Measurements from ENCODE around the gene CCT3.

The CCT3 gene

GRCh38 chr1:156319664-156320063, 18.4 kb downstream of the CCT3 start:
- no peak for DNase-seq

GRCh38 chr1:156316909-156317308, 21.2 kb downstream of the CCT3 start:
- DNase-seq: no peak

- no peak for DNase-seq
Measured at GRCh38 chr1:156310962-156311361, 27.1 kb downstream of the CCT3 start.

- DNase-seq: no peak
Measured at GRCh38 chr1:156308078-156308477, 30.0 kb downstream of the CCT3 start.

- DNase-seq: no peak
Measured at GRCh38 chr1:156305215-156305614, 32.9 kb downstream of the CCT3 start.

GRCh38 chr1:156303241-156303640, 34.9 kb downstream of the CCT3 start:
- no peak for DNase-seq

- no peak for DNase-seq
Measured at GRCh38 chr1:156298852-156299357, 39.2 kb downstream of the CCT3 start, which contains the start of gene VHLL. Gene VHLL (minus strand): TSS chr1:156299307. CDS start chr1:156299189, 118 bp downstream.

- no peak for DNase-seq
Measured at GRCh38 chr1:156295391-156295947, 42.6 kb downstream of the CCT3 start, which contains the start of gene GLMP. Gene GLMP (minus strand): TSS chr1:156295679. CDS start chr1:156295645, 34 bp downstream.

- DNase-seq: no peak
Measured at GRCh38 chr1:156293895-156294294, 44.2 kb downstream of the CCT3 start.

- DNase-seq: no peak
Measured at GRCh38 chr1:156293098-156293434, 45.0 kb downstream of the CCT3 start.

- no peak for DNase-seq
Measured at GRCh38 chr1:156291226-156292061, 46.6 kb downstream of the CCT3 start.

GRCh38 chr1:156289857-156290256, 48.2 kb downstream of the CCT3 start:
- no peak for DNase-seq

- no peak for DNase-seq
Measured at GRCh38 chr1:156286061-156286460, 52.0 kb downstream of the CCT3 start.

- no peak for DNase-seq
Measured at GRCh38 chr1:156285437-156285836, 52.7 kb downstream of the CCT3 start.

- no peak for DNase-seq
Measured at GRCh38 chr1:156284757-156285156, 53.3 kb downstream of the CCT3 start.

GRCh38 chr1:156284112-156284511, 54.0 kb downstream of the CCT3 start, which contains the start of gene TMEM79:
Gene TMEM79 (plus strand): TSS chr1:156284325. CDS start chr1:156285227, 902 bp downstream.
- DNase-seq: no peak

GRCh38 chr1:156283521-156283920, 54.6 kb downstream of the CCT3 start:
- DNase-seq: no peak

GRCh38 chr1:156282479-156283222, 55.4 kb downstream of the CCT3 start, which contains the start of gene SMG5:
Gene SMG5 (minus strand): TSS chr1:156282825. CDS start chr1:156282680, 145 bp downstream.
- DNase-seq: peak; percentile 97

- DNase-seq: peak; percentile 21
Measured at GRCh38 chr1:156281693-156282478, 56.2 kb downstream of the CCT3 start.

GRCh38 chr1:156281281-156281680, 56.8 kb downstream of the CCT3 start:
- DNase-seq: no peak

GRCh38 chr1:156279837-156280236, 58.3 kb downstream of the CCT3 start:
- DNase-seq: no peak

GRCh38 chr1:156276966-156277381, 61.1 kb downstream of the CCT3 start:
- no peak for DNase-seq
